SJCRH30 (cell line): ENCODE measurements around the gene ARSB. TPM values are rescaled to one million over a fixed set of nuclear protein-coding genes. Genes with fewer than 3 reads are reported as not detected.
A peak's percentile ranks its signal among the peaks of the same experiment; 100 is the strongest.

ENCODE experiments used
- DNase-seq, 2 experiments: peaks; one replicate each; pipeline ENCODE4 v3.0.0-alpha.2; 2015 to 2020
- H3K27ac ChIP-seq: fragments of 250-450 bp; sonication (Bioruptor Pico); 2 replicates; pipeline ENCODE4 v1.5.1; 2020; ENCODE audit warnings: mild to moderate bottlenecking, moderate library complexity
- H3K27me3 ChIP-seq: fragments of 250-450 bp; sonication (Bioruptor Pico); 2 replicates; pipeline ENCODE4 v1.5.1; 2020; ENCODE audit warnings: mild to moderate bottlenecking, moderate library complexity
- H3K36me3 ChIP-seq: fragments of 250-450 bp; sonication (Bioruptor Pico); 2 replicates; pipeline ENCODE4 v1.5.1; 2020; ENCODE audit warnings: mild to moderate bottlenecking, moderate library complexity
- H3K4me1 ChIP-seq: fragments of 250-450 bp; sonication (Bioruptor Pico); 2 replicates; pipeline ENCODE4 v1.5.1; 2020; ENCODE audit warnings: mild to moderate bottlenecking, moderate library complexity
- H3K4me3 ChIP-seq: fragments of 250-450 bp; sonication (Bioruptor Pico); 2 replicates; pipeline ENCODE4 v1.5.1; 2020; ENCODE audit warnings: mild to moderate bottlenecking, moderate library complexity
- H3K9me3 ChIP-seq: fragments of 250-450 bp; sonication (Bioruptor Pico); replicated peaks from 2 replicates; pipeline ENCODE4 v1.5.1; 2020; ENCODE audit warnings: mild to moderate bottlenecking, moderate library complexity
- total RNA-seq: library from RNA; depleted of rRNA; stranded (reverse); fragments of >200 nt; shearing (Covaris generic); gene quantifications from 2 replicates; pipeline ENCODE4 v1.2.3, GENCODE V29; 2014; rRNA removed

The ARSB gene
- total RNA-seq = 15.2 and 16.4 TPM in 2 replicates

DNA sequence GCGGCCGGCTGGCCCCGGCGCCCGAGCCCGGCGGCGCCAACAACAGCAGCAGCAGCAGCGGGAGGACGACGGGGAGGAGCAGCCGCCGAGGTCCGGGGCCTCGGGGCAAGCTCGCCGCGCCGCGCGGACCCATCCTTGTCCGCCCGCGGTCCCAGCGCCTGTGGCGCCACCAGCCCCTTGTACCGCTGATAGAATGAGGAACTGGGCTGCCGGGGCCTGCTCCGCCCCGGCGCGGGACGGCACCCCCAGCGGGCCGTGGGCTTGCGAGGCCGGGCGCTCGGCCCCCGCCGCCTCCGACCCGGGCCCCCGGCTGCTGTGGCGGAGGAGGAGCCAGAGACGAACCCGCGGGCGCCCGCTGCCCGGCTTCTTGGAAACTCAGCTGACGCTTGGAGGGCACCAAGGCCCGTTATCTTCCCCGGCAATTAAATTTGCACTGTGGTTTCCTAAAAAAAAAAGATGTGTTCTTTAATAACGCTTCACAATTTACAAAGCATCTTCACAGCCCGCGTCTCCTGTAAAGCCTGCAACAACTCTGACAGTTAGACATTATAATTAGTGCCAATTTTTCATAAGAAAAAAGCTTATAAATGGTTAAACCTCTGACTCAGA is at the start of gene ARSB:
Gene ARSB (minus strand): TSS at position 195 of the 609 bp plus-strand sequence. CDS start 62 bp downstream, at position 133.
- Histone ChIP-seq H3K9me3 (no peaks in the 10 kb centered on the region), H3K27me3 (no peaks in the 10 kb centered on the region), H3K4me3 (peak within 1 kb of the TSS; percentile 79), H3K4me1 (peaks cover 2% of the 10 kb centered on the region; the same call in 1 of the 2 replicates), H3K36me3 (no peaks in the 10 kb centered on the region), H3K27ac (peak within 1 kb of the TSS; percentile 68)
- DNase-seq = peak; percentile 66 to 71

DNA sequence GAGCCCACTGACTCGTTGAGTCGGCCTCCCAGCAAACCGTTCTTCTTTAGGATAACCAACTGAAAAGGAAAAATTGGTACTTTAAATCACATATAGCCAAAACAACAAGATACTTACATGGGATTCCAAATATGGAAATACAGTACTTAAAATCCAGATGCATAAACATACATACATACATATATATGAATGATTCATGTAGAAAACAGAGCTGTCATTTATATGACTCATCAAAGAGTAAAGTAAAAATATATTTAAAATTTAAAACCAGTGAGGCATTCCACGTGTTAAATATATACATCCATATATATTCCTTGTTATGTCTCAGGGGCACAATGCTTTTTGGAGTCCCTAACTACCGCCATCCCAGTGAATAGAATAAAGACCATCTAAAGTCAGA is 47.7 kb upstream of the ARSB start:
- Histone ChIP-seq H3K4me1 (no peaks in the 10 kb centered on the region), H3K36me3 (no peaks in the 10 kb centered on the region), H3K9me3 (0 out of 2 replicates have a peak, but pooled peaks cover 6% of the 10 kb centered on the region), H3K4me3 (no peak overlapping the region), H3K27me3 (no peaks in the 10 kb centered on the region), H3K27ac (no peak overlapping the region)
- no peak for DNase-seq

DNA sequence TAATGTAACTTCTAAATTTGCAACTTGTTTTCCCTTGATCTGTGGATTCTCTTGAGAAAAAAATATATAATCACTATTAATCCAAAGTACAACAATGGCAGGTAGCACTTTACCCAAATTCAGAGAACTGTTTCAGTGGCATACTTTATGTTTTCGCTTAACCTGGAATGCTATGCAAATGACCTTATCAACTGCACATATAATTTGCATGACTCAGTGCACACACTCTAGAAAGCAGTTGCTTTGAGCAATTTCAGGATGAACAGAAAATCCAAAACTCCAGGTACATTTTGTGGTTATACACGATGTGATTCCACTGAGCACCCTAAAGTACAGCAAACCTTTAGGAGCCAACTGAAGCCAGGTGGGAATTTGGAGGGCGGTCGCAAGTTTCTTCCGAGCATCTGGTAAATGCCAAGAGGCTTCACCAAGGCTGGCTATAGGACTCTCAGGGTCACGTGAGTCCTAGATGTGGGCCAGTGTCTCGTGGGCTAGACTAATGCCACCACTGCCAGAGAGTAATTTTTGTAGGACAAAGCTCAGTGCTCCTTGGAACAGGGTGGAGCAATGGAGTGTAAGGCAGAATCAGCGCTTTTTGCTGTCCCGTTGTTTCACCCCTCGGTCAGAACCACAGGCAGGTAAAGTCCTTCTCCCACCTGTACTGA is 47.1 kb upstream of the ARSB start:
- Histone ChIP-seq H3K27me3 (no peaks in the 10 kb centered on the region), H3K4me1 (no peaks in the 10 kb centered on the region), H3K4me3 (no peak overlapping the region), H3K27ac (no peak overlapping the region), H3K36me3 (no peaks in the 10 kb centered on the region), H3K9me3 (0 out of 2 replicates have a peak, but pooled peaks cover 6% of the 10 kb centered on the region)
- no peak for DNase-seq

- Histone ChIP-seq H3K9me3 (no peaks in the 10 kb centered on the region), H3K27ac (no peak overlapping the region)
Observed at GRCh38 chr5:79031485-79031867, 46.4 kb upstream of the ARSB start.

DNA sequence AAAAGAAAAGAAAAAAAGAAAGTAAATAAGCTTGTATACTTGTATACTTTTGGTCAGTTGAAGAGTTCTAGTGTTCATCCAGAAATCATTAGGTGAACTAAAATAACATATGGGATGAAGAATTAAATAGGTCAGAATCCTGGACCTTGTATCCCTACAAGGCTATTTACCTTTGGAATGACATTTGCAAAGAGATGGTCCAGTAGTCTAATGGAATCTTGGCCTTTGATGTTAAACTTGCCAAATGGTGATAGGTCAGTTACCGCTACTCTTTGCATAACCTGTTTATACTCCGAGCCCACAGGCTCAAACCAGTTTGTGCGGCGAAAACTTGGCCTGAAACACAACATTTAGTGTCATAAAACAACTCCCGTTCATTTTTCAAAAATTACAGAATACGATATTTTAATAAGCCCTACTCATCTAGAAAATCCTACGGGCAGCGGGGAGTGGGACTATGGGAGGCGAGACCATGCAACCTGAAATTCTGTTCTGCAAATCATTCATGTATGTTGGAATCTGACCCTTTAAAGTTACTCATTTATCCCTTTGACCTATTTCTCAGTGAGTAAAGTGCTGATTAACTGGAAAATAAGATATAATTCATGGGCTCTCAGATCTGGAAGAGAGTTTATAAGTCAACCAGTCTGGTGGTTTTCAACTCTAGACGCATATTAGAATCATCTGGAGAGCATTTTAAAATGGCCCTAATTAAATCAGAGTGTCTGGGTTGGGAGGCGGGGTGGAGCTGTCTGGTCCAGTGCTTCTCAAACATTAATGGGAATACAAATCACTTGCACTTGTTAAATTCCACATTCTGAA is 45.8 kb upstream of the ARSB start:
- no peaks in the 10 kb centered on the region for H3K36me3 ChIP-seq
- H3K4me1 ChIP-seq = no peaks in the 10 kb centered on the region
- H3K27ac ChIP-seq = no peak overlapping the region
- H3K27me3 ChIP-seq = no peaks in the 10 kb centered on the region
- no peak overlapping the region for H3K4me3 ChIP-seq
- DNase-seq = no peak
- H3K9me3 ChIP-seq = no peaks in the 10 kb centered on the region

More at GRCh38 chr5:79031485-79031867, 46.4 kb upstream of the ARSB start:
- no peaks in the 10 kb centered on the region for H3K36me3 ChIP-seq
- no peak overlapping the region for H3K4me3 ChIP-seq
- no peaks in the 10 kb centered on the region for H3K27me3 ChIP-seq
- DNase-seq = no peak
- H3K4me1 ChIP-seq = no peaks in the 10 kb centered on the region

GRCh38 chr5:79025054-79025472 is 40.0 kb upstream of the ARSB start:
- Histone ChIP-seq H3K27me3 (no peaks in the 10 kb centered on the region), H3K27ac (no peak overlapping the region), H3K9me3 (no peaks in the 10 kb centered on the region), H3K4me3 (peak overlapping the region; percentile 42), H3K36me3 (no peaks in the 10 kb centered on the region), H3K4me1 (peaks cover 13% of the 10 kb centered on the region)
- peak; percentile 51 to 81 for DNase-seq

GRCh38 chr5:79023947-79024346 is 38.8 kb upstream of the ARSB start:
- Histone ChIP-seq H3K4me1 (peaks cover 13% of the 10 kb centered on the region), H3K4me3 (no peak overlapping the region), H3K27ac (no peak overlapping the region), H3K36me3 (no peaks in the 10 kb centered on the region), H3K27me3 (no peaks in the 10 kb centered on the region), H3K9me3 (no peaks in the 10 kb centered on the region)
- no peak for DNase-seq

DNA sequence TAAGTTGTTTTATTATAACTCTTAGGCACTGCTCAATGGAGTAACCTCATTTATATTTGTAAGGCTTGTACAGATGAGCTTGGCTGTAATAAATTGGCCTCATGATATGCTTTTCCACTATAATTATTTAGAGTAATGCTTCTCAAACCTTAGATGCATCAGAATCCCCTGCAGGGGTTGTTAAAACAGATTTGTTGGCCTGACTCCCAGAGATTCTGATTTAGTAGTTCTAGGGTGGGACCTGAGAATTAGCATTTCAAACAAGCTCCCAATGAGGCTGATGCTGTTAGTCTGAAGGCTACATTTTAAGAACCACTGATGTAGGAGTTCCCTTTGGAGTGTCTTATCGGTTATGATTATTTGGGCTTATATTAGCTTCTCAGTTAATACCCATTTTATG is 38.2 kb upstream of the ARSB start:
- Histone ChIP-seq H3K27me3 (no peaks in the 10 kb centered on the region), H3K9me3 (no peaks in the 10 kb centered on the region), H3K27ac (no peak overlapping the region), H3K4me1 (peaks cover 17% of the 10 kb centered on the region), H3K36me3 (no peaks in the 10 kb centered on the region), H3K4me3 (no peak overlapping the region)
- DNase-seq = no peak

DNA sequence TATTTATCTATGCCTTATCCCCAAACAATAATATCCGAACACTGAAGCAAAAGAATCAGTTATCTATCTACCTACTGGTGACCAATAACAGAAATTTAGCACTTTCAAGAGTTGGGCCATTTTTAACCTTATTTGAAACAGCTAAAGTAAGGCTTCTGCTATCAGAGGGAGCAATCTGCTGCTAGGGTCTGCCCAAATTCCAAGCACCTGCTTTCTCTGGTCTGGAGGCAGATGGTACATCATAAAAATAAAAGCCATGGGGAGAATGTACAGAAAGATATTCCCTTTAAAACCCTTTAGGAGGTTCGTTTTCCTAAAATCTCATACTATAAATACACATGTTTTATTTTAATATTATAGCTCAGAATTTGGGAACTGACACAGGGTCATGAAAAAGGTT is 37.7 kb upstream of the ARSB start:
- no peaks in the 10 kb centered on the region for H3K27me3 ChIP-seq
- no peak overlapping the region for H3K27ac ChIP-seq
- no peaks in the 10 kb centered on the region for H3K9me3 ChIP-seq
- H3K4me1 ChIP-seq = peaks cover 17% of the 10 kb centered on the region
- no peaks in the 10 kb centered on the region for H3K36me3 ChIP-seq
- no peak for DNase-seq
- H3K4me3 ChIP-seq = no peak overlapping the region

GRCh38 chr5:79021753-79022152 is 36.6 kb upstream of the ARSB start:
- H3K4me3 ChIP-seq = no peak overlapping the region; the same call in 1 of the 2 replicates

GRCh38 chr5:79020861-79021561 is 35.9 kb upstream of the ARSB start:
- Histone ChIP-seq H3K36me3 (no peaks in the 10 kb centered on the region), H3K9me3 (no peaks in the 10 kb centered on the region), H3K4me3 (no peak overlapping the region; the same call in 1 of the 2 replicates), H3K4me1 (peaks cover 17% of the 10 kb centered on the region), H3K27ac (no peak overlapping the region), H3K27me3 (no peaks in the 10 kb centered on the region)
- peak; percentile 41 to 66 for DNase-seq

More at GRCh38 chr5:79021753-79022152, 36.6 kb upstream of the ARSB start:
- peak; percentile 12 to 37 for DNase-seq
- Histone ChIP-seq H3K36me3 (no peaks in the 10 kb centered on the region), H3K27me3 (no peaks in the 10 kb centered on the region), H3K4me1 (peaks cover 17% of the 10 kb centered on the region), H3K9me3 (no peaks in the 10 kb centered on the region), H3K27ac (no peak overlapping the region)

DNA sequence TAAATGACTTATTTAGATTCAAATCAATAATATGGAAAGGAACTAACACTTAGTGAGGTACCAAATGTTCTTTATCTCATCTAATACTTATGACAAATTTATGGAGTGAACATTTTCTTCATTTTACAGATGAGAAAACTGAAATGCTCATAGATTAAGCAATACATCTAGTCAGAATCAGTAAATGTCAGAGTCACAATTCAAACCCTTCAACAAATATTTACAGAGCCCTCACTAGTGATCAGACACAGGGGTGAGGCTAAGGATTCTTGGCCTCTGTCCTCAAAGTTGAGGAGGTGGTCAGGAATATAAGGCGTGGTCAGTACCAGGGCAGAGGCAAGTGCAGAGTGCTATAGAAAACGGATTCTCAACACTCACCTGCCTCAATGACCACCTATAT is 29.5 kb upstream of the ARSB start:
- Histone ChIP-seq H3K9me3 (no peaks in the 10 kb centered on the region), H3K4me3 (no peak overlapping the region), H3K4me1 (peaks cover 4% of the 10 kb centered on the region), H3K36me3 (no peaks in the 10 kb centered on the region), H3K27ac (no peak overlapping the region), H3K27me3 (no peaks in the 10 kb centered on the region)
- no peak for DNase-seq

GRCh38 chr5:79011869-79012268 is 26.8 kb upstream of the ARSB start:
- no peaks in the 10 kb centered on the region for H3K36me3 ChIP-seq
- no peak overlapping the region for H3K4me3 ChIP-seq
- no peak for DNase-seq
- H3K27me3 ChIP-seq = no peaks in the 10 kb centered on the region
- H3K4me1 ChIP-seq = no peaks in the 10 kb centered on the region
- H3K9me3 ChIP-seq = no peaks in the 10 kb centered on the region
- no peak overlapping the region for H3K27ac ChIP-seq

- no peaks in the 10 kb centered on the region for H3K36me3 ChIP-seq
- no peaks in the 10 kb centered on the region for H3K4me1 ChIP-seq
- H3K27me3 ChIP-seq = no peaks in the 10 kb centered on the region
- no peaks in the 10 kb centered on the region for H3K9me3 ChIP-seq
- no peak overlapping the region for H3K4me3 ChIP-seq
- no peak overlapping the region for H3K27ac ChIP-seq
- DNase-seq = no peak
Observed at GRCh38 chr5:79011219-79011836, 26.2 kb upstream of the ARSB start.
